Skeletal muscle cell (primary cell): ENCODE measurements around the gene ADCY1.

Experiments
- DNase-seq: peaks from one replicate; pipeline ENCODE4 v3.0.0-alpha.2; 2010; ENCODE audit warnings: low read depth
- H3K4me3 ChIP-seq: 2 replicates; pipeline ENCODE4 v1.5.1; 2011; ENCODE audit warnings: low read depth, mild to moderate bottlenecking, control low read depth, low read length, moderate library complexity

ADCY1 gene

GRCh38 chr7:45660201-45660900 lies 86.2 kb downstream of the ADCY1 start:
- H3K4me3 ChIP-seq = no peak overlapping the region
- no peak for DNase-seq

- no peak overlapping the region for H3K4me3 ChIP-seq
- no peak for DNase-seq
These were observed 86.7 kb downstream of the ADCY1 start for GRCh38 chr7:45660901-45661211.

- DNase-seq = no peak
- no peak overlapping the region for H3K4me3 ChIP-seq
These were observed 87.3 kb downstream of the ADCY1 start for GRCh38 chr7:45661302-45661995.

GRCh38 chr7:45662018-45662417 lies 87.8 kb downstream of the ADCY1 start:
- no peak for DNase-seq
- H3K4me3 ChIP-seq = no peak overlapping the region

GRCh38 chr7:45662540-45663166 lies 88.5 kb downstream of the ADCY1 start:
- H3K4me3 ChIP-seq = no peak overlapping the region
- no peak for DNase-seq

GRCh38 chr7:45663167-45663921 lies 89.2 kb downstream of the ADCY1 start:
- H3K4me3 ChIP-seq = no peak overlapping the region
- DNase-seq = no peak

- no peak for DNase-seq
- H3K4me3 ChIP-seq = no peak overlapping the region
These were observed 89.9 kb downstream of the ADCY1 start for GRCh38 chr7:45663965-45664633.

- DNase-seq = no peak
- H3K4me3 ChIP-seq = no peak overlapping the region
These were observed 91.0 kb downstream of the ADCY1 start for GRCh38 chr7:45665172-45665571.

GRCh38 chr7:45670227-45670626 lies 96.1 kb downstream of the ADCY1 start:
- no peak for DNase-seq
- H3K4me3 ChIP-seq = no peak overlapping the region

GRCh38 chr7:45670717-45671116 lies 96.5 kb downstream of the ADCY1 start:
- DNase-seq = no peak
- no peak overlapping the region for H3K4me3 ChIP-seq

GRCh38 chr7:45677311-45677900 lies 103.2 kb downstream of the ADCY1 start:
- no peak for DNase-seq
- H3K4me3 ChIP-seq = no peak overlapping the region

GRCh38 chr7:45679516-45679915 lies 105.3 kb downstream of the ADCY1 start:
- no peak overlapping the region for H3K4me3 ChIP-seq
- DNase-seq = no peak

GRCh38 chr7:45680776-45681175 lies 106.6 kb downstream of the ADCY1 start:
- DNase-seq = no peak

GRCh38 chr7:45681596-45682357 lies 107.6 kb downstream of the ADCY1 start:
- no peak for DNase-seq
- no peak overlapping the region for H3K4me3 ChIP-seq

More at GRCh38 chr7:45680776-45681175, 106.6 kb downstream of the ADCY1 start:
- no peak overlapping the region for H3K4me3 ChIP-seq

GRCh38 chr7:45682358-45682735 lies 108.2 kb downstream of the ADCY1 start:
- H3K4me3 ChIP-seq = no peak overlapping the region
- DNase-seq = no peak

- no peak overlapping the region for H3K4me3 ChIP-seq
- no peak for DNase-seq
These were observed 108.8 kb downstream of the ADCY1 start for GRCh38 chr7:45682836-45683555.

GRCh38 chr7:45683556-45684148 lies 109.5 kb downstream of the ADCY1 start:
- no peak overlapping the region for H3K4me3 ChIP-seq
- DNase-seq = no peak
